HG03575 (cell line): Measurements from ENCODE around the gene LGI1.
"Not testable (repeated sequence)": the region's sequence is repeated elsewhere in the genome, so short reads cannot be mapped to it uniquely, and the experiment has no call there.

Experiments
- ATAC-seq: cut with Tn5 transposase; IDR thresholded peaks from one replicate; pipeline ENCODE4 v1.9.1; 2021; ENCODE audit not compliant: unreplicated experiment, insufficient number of reproducible peaks, low FRiP score; ENCODE audit errors: extremely low read depth

Gene LGI1

GRCh38 chr10:93796167-93796566, 38.4 kb downstream of the LGI1 start:
- ATAC-seq: no peak

GRCh38 chr10:93797825-93798224, 40.1 kb downstream of the LGI1 start:
- no peak for ATAC-seq

- no peak for ATAC-seq
Measured at GRCh38 chr10:93799155-93799708, 41.5 kb downstream of the LGI1 start.

GRCh38 chr10:93804200-93804599, 46.5 kb downstream of the LGI1 start:
- no peak for ATAC-seq

GRCh38 chr10:93806903-93807302, 49.2 kb downstream of the LGI1 start:
- ATAC-seq: no peak

- no peak for ATAC-seq
Measured at GRCh38 chr10:93807371-93807770, 49.6 kb downstream of the LGI1 start.

- ATAC-seq: no peak
Measured at GRCh38 chr10:93812659-93813338, 55.1 kb downstream of the LGI1 start.

- ATAC-seq: no peak
Measured at GRCh38 chr10:93813507-93814465, 56.0 kb downstream of the LGI1 start.

- no peak for ATAC-seq
Measured at GRCh38 chr10:93815304-93816096, 57.8 kb downstream of the LGI1 start.

GRCh38 chr10:93816123-93816747, 58.5 kb downstream of the LGI1 start:
- ATAC-seq: no peak

GRCh38 chr10:93818086-93818485, 60.4 kb downstream of the LGI1 start:
- no peak for ATAC-seq

GRCh38 chr10:93819520-93819919, 61.8 kb downstream of the LGI1 start:
- ATAC-seq: no peak

- ATAC-seq: no peak
Measured at GRCh38 chr10:93820434-93820833, 62.7 kb downstream of the LGI1 start.

- no peak for ATAC-seq
Measured at GRCh38 chr10:93821051-93821772, 63.5 kb downstream of the LGI1 start.

- no peak for ATAC-seq
Measured at GRCh38 chr10:93826355-93826754, 68.6 kb downstream of the LGI1 start.

GRCh38 chr10:93827056-93827804, 69.5 kb downstream of the LGI1 start:
- ATAC-seq: no peak

- not testable (repeated sequence) for ATAC-seq
Measured at GRCh38 chr10:93831065-93831464, 73.3 kb downstream of the LGI1 start.
